GM12892 (cell line): Measurements from ENCODE around the gene EMILIN3.

ENCODE experiments used
- POLR2A ChIP-seq: IDR thresholded peaks from 2 replicates; pipeline ENCODE4 v1.6.1; 2011; ENCODE audit warnings: low read depth, low read length, control low read depth
- POLR2AphosphoS5 ChIP-seq: IDR thresholded peaks from 2 replicates; pipeline ENCODE4 v1.6.1; 2011; ENCODE audit warnings: low read depth, low read length, control low read depth
- TAF1 ChIP-seq: IDR thresholded peaks from 2 replicates; pipeline ENCODE4 v1.6.1; 2011; ENCODE audit warnings: low read depth, mild to moderate bottlenecking, control low read depth, low read length, borderline replicate concordance

DNA sequence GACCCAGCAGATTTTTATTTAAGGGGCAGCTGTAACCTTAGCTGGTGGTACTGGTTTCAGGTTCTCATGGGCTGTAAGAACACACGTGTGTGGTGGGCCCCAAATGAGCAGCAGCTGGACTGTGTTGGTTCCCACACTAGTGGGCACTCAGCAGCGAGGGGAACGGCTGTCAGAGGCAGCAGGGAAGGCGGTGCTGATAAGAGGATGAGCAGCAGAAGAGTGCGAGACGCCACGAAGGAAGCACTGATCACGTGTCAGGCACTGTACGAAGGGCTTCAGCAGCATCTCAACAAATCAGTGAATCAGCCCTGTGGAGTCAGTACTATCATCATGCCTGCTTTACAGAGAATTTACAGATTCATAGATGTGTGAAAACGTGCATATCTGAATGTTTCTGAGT is 41.0 kb upstream of the EMILIN3 start:
- TF ChIP-seq POLR2A (no peak), POLR2AphosphoS5 (no peak), TAF1 (no peak)
